H1 (cell line): ENCODE results near the gene DNAJB12. TPM values are rescaled to one million over a fixed set of nuclear protein-coding genes. Genes with fewer than 3 reads are reported as not detected.

Source experiments
- KDM1A ChIP-seq: fragments of 200-600, 300-600 bp; sonication (generic); IDR thresholded peaks from 2 replicates; pipeline ENCODE4 v1.7.1; 2016; ENCODE audit warnings: mild to moderate bottlenecking, low read length, borderline replicate concordance
- POLR2AphosphoS5 ChIP-seq: IDR thresholded peaks from 2 replicates; pipeline ENCODE4 v1.6.1; 2011; ENCODE audit warnings: low read depth, low read length
- SAP30 ChIP-seq: fragments of 300-600 bp; sonication (generic); IDR thresholded peaks from 2 replicates; pipeline ENCODE4 v1.7.1; 2012; ENCODE audit warnings: low read length, moderate library complexity, mild to moderate bottlenecking, inconsistent platforms; ENCODE audit not compliant: insufficient read depth, insufficient replicate concordance
- SIN3A ChIP-seq, 2 experiments: IDR thresholded peaks in 1 of 2; conservative IDR thresholded peaks in 1 of 2; 2 replicates each; pipeline ENCODE4 v1.6.1; 2011 to 2012; ENCODE audit warnings: low read length in 2 of 2, improper control_type of control experiment in 1 of 2, low read depth in 1 of 2, mild to moderate bottlenecking in 1 of 2
- SIRT6 ChIP-seq: IDR thresholded peaks from one replicate; pipeline ENCODE4 v1.7.1; 2012; ENCODE audit warnings: low read length, inconsistent platforms
- SP1 ChIP-seq: IDR thresholded peaks from 2 replicates; pipeline ENCODE4 v1.6.1; 2011; ENCODE audit warnings: low read depth, low read length
- polyA plus RNA-seq, 7 experiments: library from polyadenylated mRNA; depleted of rRNA in 3 of 7; stranded (reverse) in 5 of 7; unstranded in 2 of 7; fragments of >200 nt in 5 of 7; fragments of 200-250 nt in 2 of 7; gene quantifications; 1 replicate in 5 of 7; 2 replicates in 1 of 7; 4 replicates in 1 of 7; pipeline versions ENCODE4 v1.2.1 to v1.2.3, GENCODE V29; 2011 to 2013; ENCODE audit warnings: missing spikeins in 2 of 7, mixed read lengths in 2 of 7
- total RNA-seq: library from RNA; stranded (reverse); fragmentation: NEBNext Ultra II Directional; extraction: Animal tissue kit (Norgen Biotek cat#: 25700); gene quantifications from 2 replicates; pipeline ENCODE4 v1.2.1, GENCODE V29; 2021
- TF ChIP-seq, protein P1 (sequence below), 3 experiments: IDR thresholded peaks; 1 replicate in 2 of 3; 2 replicates in 1 of 3; pipeline versions ENCODE4 v1.5.1 to v1.6.1; 2011; ENCODE audit warnings: low read length in 3 of 3, mild to moderate bottlenecking in 3 of 3, inconsistent platforms in 2 of 3, low read depth in 1 of 3, moderate library complexity in 1 of 3; ENCODE audit not compliant: insufficient read depth in 1 of 3; ENCODE audit errors: control extremely low read depth in 1 of 3
- TF ChIP-seq, protein P2 (sequence below): fragments of 300-600 bp; sonication (generic); IDR thresholded peaks from 2 replicates; pipeline ENCODE4 v1.7.1; 2012; ENCODE audit warnings: low read length, moderate library complexity, mild to moderate bottlenecking, inconsistent platforms; ENCODE audit not compliant: insufficient replicate concordance

DNAJB12 gene
- total and polyA plus RNA-seq, 2 of the 8 experiments (the other 6 are each of a cell fraction or from before 2014, with no cell fraction given) = 10.8 to 20.5 TPM

DNA sequence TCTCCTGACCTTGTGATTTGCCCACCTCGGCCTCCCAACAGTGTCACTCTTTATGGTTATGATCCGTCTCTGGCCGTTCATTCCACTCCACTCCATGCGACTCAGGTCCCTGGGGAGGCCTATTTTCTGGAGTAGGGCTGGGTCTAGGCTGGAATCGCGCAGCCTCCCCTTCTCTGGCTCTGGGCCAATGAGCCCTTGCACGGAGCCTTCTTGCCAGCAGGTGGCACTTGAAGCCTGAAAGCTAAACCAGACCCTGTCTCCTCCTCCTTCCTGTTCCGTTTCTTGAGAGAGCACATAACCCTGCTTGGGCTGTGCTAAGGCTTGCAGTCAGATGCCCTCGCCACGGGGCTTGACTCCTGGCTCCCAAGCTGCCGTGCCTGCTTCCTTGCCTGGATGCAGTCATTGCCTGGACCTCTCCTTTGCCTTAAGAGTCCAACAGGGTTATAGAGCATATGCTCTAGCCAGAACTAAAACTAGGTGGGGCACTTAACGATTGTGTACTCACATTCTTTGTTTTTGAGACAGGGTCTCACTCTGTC lies 9.6 kb upstream of the DNAJB12 start (continued):
- TF ChIP-seq, protein P1, sequence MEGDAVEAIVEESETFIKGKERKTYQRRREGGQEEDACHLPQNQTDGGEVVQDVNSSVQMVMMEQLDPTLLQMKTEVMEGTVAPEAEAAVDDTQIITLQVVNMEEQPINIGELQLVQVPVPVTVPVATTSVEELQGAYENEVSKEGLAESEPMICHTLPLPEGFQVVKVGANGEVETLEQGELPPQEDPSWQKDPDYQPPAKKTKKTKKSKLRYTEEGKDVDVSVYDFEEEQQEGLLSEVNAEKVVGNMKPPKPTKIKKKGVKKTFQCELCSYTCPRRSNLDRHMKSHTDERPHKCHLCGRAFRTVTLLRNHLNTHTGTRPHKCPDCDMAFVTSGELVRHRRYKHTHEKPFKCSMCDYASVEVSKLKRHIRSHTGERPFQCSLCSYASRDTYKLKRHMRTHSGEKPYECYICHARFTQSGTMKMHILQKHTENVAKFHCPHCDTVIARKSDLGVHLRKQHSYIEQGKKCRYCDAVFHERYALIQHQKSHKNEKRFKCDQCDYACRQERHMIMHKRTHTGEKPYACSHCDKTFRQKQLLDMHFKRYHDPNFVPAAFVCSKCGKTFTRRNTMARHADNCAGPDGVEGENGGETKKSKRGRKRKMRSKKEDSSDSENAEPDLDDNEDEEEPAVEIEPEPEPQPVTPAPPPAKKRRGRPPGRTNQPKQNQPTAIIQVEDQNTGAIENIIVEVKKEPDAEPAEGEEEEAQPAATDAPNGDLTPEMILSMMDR (IDR thresholded peaks at IDR 0.05; ENCODE audit: control extremely low read depth in 1 of 3, insufficient read depth in 1 of 3, low read depth in 1 of 3, low read length in 3 of 3) = peak; percentile 85 to 99 (median 87)
- TF ChIP-seq SAP30 (no peak), SIRT6 (no peak), SIN3A (conservative IDR thresholded peaks at IDR 0.05 in 1 of 2, IDR thresholded peaks at IDR 0.05 in 1 of 2; ENCODE audit: low read depth in 1 of 2, low read length in 2 of 2) (no peak), POLR2AphosphoS5 (0 out of 2 replicates have a peak, but pooled peaks have one; percentile 50), KDM1A (no peak), SP1 (no peak)
- TF ChIP-seq, protein P2, sequence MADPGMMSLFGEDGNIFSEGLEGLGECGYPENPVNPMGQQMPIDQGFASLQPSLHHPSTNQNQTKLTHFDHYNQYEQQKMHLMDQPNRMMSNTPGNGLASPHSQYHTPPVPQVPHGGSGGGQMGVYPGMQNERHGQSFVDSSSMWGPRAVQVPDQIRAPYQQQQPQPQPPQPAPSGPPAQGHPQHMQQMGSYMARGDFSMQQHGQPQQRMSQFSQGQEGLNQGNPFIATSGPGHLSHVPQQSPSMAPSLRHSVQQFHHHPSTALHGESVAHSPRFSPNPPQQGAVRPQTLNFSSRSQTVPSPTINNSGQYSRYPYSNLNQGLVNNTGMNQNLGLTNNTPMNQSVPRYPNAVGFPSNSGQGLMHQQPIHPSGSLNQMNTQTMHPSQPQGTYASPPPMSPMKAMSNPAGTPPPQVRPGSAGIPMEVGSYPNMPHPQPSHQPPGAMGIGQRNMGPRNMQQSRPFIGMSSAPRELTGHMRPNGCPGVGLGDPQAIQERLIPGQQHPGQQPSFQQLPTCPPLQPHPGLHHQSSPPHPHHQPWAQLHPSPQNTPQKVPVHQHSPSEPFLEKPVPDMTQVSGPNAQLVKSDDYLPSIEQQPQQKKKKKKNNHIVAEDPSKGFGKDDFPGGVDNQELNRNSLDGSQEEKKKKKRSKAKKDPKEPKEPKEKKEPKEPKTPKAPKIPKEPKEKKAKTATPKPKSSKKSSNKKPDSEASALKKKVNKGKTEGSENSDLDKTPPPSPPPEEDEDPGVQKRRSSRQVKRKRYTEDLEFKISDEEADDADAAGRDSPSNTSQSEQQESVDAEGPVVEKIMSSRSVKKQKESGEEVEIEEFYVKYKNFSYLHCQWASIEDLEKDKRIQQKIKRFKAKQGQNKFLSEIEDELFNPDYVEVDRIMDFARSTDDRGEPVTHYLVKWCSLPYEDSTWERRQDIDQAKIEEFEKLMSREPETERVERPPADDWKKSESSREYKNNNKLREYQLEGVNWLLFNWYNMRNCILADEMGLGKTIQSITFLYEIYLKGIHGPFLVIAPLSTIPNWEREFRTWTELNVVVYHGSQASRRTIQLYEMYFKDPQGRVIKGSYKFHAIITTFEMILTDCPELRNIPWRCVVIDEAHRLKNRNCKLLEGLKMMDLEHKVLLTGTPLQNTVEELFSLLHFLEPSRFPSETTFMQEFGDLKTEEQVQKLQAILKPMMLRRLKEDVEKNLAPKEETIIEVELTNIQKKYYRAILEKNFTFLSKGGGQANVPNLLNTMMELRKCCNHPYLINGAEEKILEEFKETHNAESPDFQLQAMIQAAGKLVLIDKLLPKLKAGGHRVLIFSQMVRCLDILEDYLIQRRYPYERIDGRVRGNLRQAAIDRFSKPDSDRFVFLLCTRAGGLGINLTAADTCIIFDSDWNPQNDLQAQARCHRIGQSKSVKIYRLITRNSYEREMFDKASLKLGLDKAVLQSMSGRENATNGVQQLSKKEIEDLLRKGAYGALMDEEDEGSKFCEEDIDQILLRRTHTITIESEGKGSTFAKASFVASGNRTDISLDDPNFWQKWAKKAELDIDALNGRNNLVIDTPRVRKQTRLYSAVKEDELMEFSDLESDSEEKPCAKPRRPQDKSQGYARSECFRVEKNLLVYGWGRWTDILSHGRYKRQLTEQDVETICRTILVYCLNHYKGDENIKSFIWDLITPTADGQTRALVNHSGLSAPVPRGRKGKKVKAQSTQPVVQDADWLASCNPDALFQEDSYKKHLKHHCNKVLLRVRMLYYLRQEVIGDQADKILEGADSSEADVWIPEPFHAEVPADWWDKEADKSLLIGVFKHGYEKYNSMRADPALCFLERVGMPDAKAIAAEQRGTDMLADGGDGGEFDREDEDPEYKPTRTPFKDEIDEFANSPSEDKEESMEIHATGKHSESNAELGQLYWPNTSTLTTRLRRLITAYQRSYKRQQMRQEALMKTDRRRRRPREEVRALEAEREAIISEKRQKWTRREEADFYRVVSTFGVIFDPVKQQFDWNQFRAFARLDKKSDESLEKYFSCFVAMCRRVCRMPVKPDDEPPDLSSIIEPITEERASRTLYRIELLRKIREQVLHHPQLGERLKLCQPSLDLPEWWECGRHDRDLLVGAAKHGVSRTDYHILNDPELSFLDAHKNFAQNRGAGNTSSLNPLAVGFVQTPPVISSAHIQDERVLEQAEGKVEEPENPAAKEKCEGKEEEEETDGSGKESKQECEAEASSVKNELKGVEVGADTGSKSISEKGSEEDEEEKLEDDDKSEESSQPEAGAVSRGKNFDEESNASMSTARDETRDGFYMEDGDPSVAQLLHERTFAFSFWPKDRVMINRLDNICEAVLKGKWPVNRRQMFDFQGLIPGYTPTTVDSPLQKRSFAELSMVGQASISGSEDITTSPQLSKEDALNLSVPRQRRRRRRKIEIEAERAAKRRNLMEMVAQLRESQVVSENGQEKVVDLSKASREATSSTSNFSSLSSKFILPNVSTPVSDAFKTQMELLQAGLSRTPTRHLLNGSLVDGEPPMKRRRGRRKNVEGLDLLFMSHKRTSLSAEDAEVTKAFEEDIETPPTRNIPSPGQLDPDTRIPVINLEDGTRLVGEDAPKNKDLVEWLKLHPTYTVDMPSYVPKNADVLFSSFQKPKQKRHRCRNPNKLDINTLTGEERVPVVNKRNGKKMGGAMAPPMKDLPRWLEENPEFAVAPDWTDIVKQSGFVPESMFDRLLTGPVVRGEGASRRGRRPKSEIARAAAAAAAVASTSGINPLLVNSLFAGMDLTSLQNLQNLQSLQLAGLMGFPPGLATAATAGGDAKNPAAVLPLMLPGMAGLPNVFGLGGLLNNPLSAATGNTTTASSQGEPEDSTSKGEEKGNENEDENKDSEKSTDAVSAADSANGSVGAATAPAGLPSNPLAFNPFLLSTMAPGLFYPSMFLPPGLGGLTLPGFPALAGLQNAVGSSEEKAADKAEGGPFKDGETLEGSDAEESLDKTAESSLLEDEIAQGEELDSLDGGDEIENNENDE = no peak
